ENCODE data around the gene MICAL2. TPM values are rescaled to one million over a fixed set of nuclear protein-coding genes. Genes with fewer than 3 reads are reported as not detected.
A peak's percentile ranks its signal among the peaks of the same experiment; 100 is the strongest.

The MICAL2 gene
- polyA plus RNA-seq, 2 of the 4 experiments (the other 2 are of a cell fraction), result 39.8 to 42.1 TPM

DNA sequence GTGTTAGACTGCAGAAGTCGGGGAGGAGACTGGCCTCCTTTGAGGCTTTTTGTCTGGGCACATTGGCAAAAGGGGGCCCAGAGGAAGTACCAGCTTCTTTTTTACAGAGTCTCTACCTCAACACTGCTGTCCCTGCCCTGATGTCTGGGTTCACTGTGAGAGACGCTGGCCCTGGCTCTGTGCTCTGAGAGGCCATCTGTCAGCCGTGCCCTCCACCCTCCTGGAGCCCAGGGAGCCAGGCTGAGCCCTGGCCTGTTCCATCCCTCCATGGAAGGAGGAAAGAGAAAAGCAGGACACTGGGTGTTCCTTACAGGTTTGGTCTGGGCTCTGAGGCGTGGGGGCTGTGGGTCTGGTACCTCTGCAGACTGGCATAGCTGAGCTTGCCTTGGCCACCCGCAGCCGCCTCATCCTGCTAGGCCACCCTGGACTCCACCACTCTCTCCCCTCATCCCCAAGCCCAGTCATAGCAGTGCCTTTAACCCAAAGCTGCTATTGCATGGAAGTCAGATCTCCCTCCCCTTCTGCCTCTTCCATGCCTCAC, 161.5 kb downstream of the MICAL2 start:
- TF ChIP-seq EHF (CRISPR knock-in tag; IDR thresholded peaks at IDR 0.05) (no peak), TP53 (CRISPR knock-in tag; IDR thresholded peaks at IDR 0.05) (no peak), JUN (IDR thresholded peaks at IDR 0.05) (no peak), RCOR1 (IDR thresholded peaks at IDR 0.05; ENCODE audit: low read depth, low read length) (no peak)
- Histone ChIP-seq H3K9me3 (no peaks in the 10 kb centered on the region), H3K4me1 (peaks cover 14% of the 10 kb centered on the region; the same call in 2 of the 3 replicates), H3K4me3 (no peak overlapping the region), H3K27ac (0 out of 6 replicates have a peak overlapping the region, but pooled peaks of 1 of the 2 experiments have one; percentile 18), H3K4me2 (no peak overlapping the region)
- no peak for FAIRE-seq
- ChIA-PET CTCF (interaction anchor here (0.6 to 23.8 kb wide), 5 partner anchors 9 to 218 kb away, joined by 3 to 664 read pairs (median 4); no protein-coding TSS in a partner anchor), POLR2A (no interaction called here)
- no peak for DNase-seq (ENCODE audit: low read depth in 1 of 2, low spot score in 1 of 2)
- no peak for ATAC-seq
- 89% methylated on average over 5 of the region's 6 CpGs for WGBS (ENCODE audit: missing lambda C conversion rate)

DNA sequence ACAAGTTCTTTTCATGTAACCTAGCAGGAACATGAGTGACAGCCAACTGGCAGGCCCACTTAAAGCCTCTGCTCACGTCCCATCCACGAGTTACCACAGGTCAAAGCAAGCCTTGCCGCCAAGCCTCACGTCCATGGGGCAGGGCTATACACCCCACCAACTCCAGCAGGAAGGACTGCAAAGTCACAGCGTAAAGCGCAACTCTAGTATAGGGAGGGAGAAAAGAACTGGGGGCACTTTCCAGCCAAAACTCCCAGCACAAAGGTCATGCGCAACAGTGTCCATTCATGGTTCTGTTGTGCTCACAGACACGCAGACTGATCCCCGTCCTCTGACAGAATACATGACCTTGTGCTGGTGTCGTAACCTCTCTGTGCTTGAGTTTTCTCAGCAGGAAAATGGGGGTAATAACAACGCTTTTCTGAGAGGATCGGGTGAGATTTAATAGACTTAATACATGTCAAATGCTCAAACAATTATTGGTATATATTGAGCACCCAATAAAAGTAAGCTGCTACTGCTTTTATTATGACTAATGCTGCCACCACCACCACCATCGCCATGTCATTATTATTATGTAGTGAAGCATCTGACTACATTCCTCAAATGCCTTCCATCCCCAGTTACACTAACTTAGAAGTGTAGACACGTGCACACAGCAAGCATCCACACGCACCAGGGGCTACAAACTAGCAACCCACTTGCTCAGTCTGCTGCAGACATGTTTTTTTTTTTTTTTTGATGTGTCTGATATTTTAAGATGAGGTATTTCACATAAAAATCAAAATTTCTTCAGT, 162.6 kb downstream of the MICAL2 start:
- WGBS (ENCODE audit: missing lambda C conversion rate), result 83% methylated on average over 15 of the region's 15 CpGs
- FAIRE-seq, result no peak
- no peak overlapping the region for H3K4me2 ChIP-seq
- no peak overlapping the region for H3K27ac ChIP-seq
- no peak for DNase-seq (ENCODE audit: low read depth in 1 of 2, low spot score in 1 of 2)
- ATAC-seq, result no peak
- POLR2A ChIA-PET, result no interaction called here
- H3K4me1 ChIP-seq, result peaks cover 14% of the 10 kb centered on the region; the same call in 2 of the 3 replicates
- CTCF ChIA-PET, result interaction anchor here (1.2 to 23.8 kb wide), 3 partner anchors 8 to 220 kb away, joined by 3 to 664 read pairs (median 36); no protein-coding TSS in a partner anchor
- H3K9me3 ChIP-seq, result no peaks in the 10 kb centered on the region
- H3K4me3 ChIP-seq, result no peak overlapping the region
- no peak for TF ChIP-seq NFE2L2 (conservative IDR thresholded peaks at IDR 0.05; ENCODE audit: low read length)
- TF ChIP-seq, protein P1, sequence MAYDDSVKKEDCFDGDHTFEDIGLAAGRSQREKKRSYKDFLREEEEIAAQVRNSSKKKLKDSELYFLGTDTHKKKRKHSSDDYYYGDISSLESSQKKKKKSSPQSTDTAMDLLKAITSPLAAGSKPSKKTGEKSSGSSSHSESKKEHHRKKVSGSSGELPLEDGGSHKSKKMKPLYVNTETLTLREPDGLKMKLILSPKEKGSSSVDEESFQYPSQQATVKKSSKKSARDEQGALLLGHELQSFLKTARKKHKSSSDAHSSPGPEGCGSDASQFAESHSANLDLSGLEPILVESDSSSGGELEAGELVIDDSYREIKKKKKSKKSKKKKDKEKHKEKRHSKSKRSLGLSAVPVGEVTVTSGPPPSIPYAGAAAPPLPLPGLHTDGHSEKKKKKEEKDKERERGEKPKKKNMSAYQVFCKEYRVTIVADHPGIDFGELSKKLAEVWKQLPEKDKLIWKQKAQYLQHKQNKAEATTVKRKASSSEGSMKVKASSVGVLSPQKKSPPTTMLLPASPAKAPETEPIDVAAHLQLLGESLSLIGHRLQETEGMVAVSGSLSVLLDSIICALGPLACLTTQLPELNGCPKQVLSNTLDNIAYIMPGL (CRISPR knock-in tag; IDR thresholded peaks at IDR 0.05; ENCODE audit: borderline replicate concordance), result no peak
- TF ChIP-seq MAX (IDR thresholded peaks at IDR 0.05), result no peak
- no peak for TF ChIP-seq CHD2 (IDR thresholded peaks at IDR 0.05; ENCODE audit: low read length, partially characterized antibody)
- TF ChIP-seq RAD21 (conservative IDR thresholded peaks at IDR 0.05 in 1 of 2, IDR thresholded peaks at IDR 0.05 in 1 of 2), result no peak
- TF ChIP-seq, protein P2, sequence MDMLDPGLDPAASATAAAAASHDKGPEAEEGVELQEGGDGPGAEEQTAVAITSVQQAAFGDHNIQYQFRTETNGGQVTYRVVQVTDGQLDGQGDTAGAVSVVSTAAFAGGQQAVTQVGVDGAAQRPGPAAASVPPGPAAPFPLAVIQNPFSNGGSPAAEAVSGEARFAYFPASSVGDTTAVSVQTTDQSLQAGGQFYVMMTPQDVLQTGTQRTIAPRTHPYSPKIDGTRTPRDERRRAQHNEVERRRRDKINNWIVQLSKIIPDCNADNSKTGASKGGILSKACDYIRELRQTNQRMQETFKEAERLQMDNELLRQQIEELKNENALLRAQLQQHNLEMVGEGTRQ (IDR thresholded peaks at IDR 0.05), result no peak
- TF ChIP-seq JUN (IDR thresholded peaks at IDR 0.05), result no peak
- no peak for TF ChIP-seq FOSL2 (IDR thresholded peaks at IDR 0.05)
- no peak for TF ChIP-seq FOSL2 (CRISPR knock-in tag; IDR thresholded peaks at IDR 0.05)
- TF ChIP-seq ZC3H11A (IDR thresholded peaks at IDR 0.05), result no peak
- no peak for TF ChIP-seq RARB (CRISPR knock-in tag; IDR thresholded peaks at IDR 0.05)
- no peak for TF ChIP-seq RCOR1 (IDR thresholded peaks at IDR 0.05; ENCODE audit: low read depth, low read length)
- TF ChIP-seq RFX5 (IDR thresholded peaks at IDR 0.05), result no peak
- TF ChIP-seq ZNF302 (CRISPR knock-in tag; IDR thresholded peaks at IDR 0.05), result no peak
- TF ChIP-seq, protein P3, sequence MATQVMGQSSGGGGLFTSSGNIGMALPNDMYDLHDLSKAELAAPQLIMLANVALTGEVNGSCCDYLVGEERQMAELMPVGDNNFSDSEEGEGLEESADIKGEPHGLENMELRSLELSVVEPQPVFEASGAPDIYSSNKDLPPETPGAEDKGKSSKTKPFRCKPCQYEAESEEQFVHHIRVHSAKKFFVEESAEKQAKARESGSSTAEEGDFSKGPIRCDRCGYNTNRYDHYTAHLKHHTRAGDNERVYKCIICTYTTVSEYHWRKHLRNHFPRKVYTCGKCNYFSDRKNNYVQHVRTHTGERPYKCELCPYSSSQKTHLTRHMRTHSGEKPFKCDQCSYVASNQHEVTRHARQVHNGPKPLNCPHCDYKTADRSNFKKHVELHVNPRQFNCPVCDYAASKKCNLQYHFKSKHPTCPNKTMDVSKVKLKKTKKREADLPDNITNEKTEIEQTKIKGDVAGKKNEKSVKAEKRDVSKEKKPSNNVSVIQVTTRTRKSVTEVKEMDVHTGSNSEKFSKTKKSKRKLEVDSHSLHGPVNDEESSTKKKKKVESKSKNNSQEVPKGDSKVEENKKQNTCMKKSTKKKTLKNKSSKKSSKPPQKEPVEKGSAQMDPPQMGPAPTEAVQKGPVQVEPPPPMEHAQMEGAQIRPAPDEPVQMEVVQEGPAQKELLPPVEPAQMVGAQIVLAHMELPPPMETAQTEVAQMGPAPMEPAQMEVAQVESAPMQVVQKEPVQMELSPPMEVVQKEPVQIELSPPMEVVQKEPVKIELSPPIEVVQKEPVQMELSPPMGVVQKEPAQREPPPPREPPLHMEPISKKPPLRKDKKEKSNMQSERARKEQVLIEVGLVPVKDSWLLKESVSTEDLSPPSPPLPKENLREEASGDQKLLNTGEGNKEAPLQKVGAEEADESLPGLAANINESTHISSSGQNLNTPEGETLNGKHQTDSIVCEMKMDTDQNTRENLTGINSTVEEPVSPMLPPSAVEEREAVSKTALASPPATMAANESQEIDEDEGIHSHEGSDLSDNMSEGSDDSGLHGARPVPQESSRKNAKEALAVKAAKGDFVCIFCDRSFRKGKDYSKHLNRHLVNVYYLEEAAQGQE (IDR thresholded peaks at IDR 0.05), result no peak
- no peak for TF ChIP-seq SMC3 (IDR thresholded peaks at IDR 0.05)
- no peak for TF ChIP-seq HDAC2 (IDR thresholded peaks at IDR 0.05)
- TF ChIP-seq BHLHE40 (IDR thresholded peaks at IDR 0.05; ENCODE audit: low read depth, low read length), result no peak

Measured in A549 (cell line).